AG08395 (cell line): ENCODE data around the gene SELPLG.
"Not testable (repeated sequence)": the region's sequence is repeated elsewhere in the genome, so short reads cannot be mapped to it uniquely, and the experiment has no call there.

Source experiments
- DNase-seq: peaks from one replicate; pipeline ENCODE4 v3.0.0; 2012; ENCODE audit warnings: mixed read lengths, low spot score

SELPLG gene

GRCh38 chr12:108638141-108638827, 4.6 kb upstream of the SELPLG start:
- no peak for DNase-seq

- no peak for DNase-seq
These were observed 3.7 kb upstream of the SELPLG start for GRCh38 chr12:108637222-108637971.

- DNase-seq: no peak
These were observed 2.5 kb upstream of the SELPLG start for GRCh38 chr12:108635997-108636808.

DNA sequence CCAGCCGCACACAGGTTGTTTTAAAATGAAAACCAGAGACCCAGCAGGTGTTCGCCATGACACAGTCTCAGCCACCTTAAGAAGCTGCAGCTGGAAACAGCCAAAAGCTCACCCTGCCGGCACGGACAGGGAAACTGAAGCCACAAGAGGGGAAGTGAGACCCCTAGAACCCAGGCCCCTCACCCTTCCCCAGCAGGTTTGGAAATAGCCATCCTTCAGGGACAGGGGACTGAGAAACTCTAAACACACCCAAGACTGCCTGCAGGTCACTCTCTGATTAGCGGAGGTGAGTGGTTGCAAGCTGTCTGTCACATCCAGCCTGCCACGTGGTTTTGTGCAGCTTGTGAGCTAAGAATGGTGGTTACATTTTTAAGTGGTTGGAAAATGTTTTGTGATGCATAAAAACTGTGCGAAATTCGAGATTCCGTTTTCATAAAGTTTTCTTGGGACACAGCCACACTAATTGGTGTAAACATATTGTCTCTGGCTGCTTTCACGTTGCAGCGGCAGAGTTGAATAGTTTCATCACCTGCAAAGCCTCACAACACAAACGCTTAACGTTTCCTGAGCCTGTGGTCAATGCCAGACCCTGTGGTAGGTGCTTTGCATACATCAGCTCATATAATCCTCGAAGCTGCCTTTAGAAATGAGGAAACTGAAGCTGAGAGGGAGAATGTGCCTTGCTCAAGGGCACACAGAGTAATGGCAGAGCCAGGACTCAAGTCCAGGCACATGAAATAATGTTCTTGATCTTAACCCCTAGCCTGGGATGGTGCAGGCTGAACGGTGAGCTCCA, 1.7 kb upstream of the SELPLG start:
- DNase-seq: no peak

GRCh38 chr12:108634341-108634751, 652 bp upstream of the SELPLG start:
- DNase-seq: no peak

- DNase-seq: no peak
These were observed 587 bp downstream of the SELPLG start for GRCh38 chr12:108633081-108633533.

DNA sequence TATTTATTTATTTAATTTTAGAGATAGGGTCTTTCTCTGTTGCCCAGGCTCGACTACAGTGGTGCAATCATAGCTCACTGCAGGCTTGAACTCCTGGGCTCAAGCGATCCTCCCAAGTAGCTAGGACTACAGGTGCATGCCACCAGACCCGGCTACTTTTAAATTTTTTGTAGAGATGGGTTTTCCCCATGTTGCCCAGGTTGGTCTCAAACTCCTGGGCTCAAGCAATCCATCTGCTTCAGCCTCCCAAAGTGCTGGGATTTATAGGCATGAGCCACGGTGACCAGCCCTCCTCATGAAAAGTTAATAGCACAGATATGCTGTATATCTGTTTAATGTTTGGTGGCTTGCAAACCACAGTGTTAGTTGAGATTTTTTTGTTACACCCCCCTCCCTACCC, 2.4 kb downstream of the SELPLG start:
- DNase-seq: not testable (repeated sequence)

DNA sequence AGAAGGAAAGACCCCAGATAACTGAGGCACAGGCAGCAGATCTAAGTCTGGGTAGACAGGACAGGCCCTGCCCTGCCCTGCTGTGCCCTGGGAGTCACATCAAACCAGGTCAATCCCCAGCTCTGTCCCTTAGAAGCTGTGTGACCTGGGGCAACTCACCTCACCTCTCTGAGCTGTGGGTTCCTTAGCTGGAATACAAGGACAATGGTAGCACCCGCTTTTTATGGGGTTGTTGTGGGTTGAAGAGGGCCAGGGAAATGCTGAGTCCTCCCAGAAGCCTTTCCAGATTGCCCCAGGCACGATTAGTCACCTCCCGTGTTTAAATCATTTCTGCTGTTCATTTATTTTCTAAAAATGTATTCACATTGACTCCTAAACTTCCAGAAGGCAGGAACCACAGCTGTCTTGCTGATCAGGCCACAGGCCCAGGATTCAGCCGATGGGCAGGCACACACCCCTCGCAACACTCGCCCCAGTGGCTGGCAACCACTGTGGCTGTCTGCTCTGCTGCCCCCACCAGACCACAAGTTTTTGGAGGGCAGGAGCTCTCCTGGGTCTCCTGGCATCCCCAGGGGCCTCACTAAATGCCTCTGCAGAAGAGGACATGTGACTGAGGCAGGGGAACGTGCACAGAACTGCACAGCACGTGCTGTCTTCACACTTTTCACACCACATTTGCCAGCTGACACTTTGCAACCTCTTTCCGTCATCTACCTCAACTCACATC, 3.0 kb downstream of the SELPLG start:
- peak; percentile 86 for DNase-seq

DNA sequence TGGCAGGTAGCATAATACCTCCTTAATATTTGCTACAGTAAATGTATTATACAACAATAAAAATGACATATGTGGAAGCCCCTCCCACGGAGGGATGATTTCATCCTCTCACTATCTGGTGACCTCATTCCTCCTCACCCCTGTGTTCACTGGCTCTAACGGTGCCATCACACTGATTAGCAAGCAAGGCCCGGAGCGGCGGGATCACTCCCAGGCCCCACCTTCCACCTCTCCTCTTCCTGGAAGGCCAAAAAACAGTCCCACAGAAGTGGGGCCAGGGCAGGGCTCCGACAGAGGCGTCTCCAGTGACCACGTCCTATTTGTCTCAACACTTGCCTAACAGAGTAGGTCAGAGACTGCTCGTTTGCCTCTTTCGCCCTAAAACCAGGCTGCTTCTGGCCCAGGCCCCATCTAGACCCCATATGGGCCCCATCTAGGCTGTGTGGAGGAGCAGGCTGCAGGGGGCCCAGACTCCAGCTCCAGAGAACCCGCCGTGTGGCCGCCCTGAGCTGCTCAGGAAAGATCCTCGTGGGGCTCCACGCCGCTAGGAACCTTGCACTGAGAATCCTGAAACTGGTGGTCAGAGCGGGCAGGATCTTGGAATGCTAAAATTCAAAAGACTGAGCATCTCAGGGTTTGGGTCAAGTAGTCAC, 3.7 kb downstream of the SELPLG start:
- DNase-seq: peak; percentile 85

DNA sequence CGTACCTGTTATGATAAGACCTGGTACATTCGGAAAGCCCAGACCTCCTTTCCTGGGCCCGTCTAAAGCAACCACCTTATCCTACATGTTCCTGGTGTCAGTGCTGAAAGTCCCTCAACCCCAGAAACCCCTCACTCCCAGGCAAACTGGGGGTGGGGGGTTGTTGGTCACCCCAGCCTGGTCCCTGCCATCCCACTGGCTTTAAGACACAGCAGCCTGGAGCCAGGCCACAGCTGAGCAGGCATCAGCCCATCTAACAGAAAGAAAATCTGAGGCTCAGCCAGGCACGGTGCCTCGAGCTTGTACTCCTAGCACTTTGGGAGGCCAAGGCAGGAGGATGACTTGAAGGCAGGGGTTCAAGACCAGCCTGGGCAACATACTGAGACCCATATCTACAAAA, 4.5 kb downstream of the SELPLG start:
- no peak for DNase-seq

- DNase-seq: no peak
These were observed 6.4 kb downstream of the SELPLG start for GRCh38 chr12:108627134-108627920.

GRCh38 chr12:108625228-108625627, 8.5 kb downstream of the SELPLG start:
- no peak for DNase-seq

GRCh38 chr12:108623577-108623976, 10.1 kb downstream of the SELPLG start:
- DNase-seq: no peak

DNA sequence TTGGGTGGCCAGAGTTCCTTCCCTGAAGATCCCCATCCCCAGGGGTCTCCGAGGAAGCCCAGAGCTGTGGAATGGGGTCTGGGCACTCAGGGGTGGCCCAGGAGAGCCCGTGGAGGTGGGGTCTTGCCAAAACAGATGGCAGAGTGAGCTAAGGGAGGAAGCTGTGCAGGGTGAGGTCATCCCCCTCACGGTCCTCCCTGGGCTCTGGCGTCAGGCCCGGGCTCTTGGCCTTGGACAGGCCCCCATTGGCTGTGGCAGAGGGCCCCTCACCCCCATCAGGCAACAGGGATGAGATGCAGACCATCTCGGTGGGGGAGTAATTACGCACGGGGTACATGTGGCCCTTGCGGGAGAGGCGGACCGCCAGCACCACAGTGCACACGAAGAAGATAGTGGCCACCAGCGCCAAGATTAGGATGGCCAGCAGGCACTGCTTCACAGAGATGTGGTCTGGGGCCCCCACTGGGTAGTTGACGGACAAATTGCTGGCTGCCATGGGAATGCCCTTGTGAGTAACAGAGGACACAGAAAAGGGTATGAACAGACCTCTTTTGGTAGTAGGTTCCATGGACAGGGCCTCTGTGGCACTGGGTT, 10.7 kb downstream of the SELPLG start:
- no peak for DNase-seq

DNA sequence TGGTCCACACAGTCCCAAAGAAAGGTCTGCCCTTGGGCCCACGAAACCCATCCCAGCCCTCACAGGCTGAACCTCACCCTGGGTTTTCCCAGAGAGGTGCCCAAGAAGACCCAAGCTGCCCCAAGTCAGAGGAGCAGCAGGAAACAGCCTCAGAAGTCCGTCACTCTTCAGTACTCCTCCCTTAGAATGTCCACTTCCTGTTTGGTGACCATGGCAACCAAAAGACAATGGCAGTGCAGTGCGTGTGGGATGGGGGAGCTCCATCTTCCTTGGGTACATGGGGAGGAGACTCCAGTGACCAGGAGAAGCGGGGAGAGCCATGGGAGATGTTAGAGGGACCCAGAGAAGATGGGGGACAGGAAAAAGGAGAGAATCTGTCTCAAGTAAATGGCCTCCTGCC, 11.3 kb downstream of the SELPLG start:
- peak; percentile 47 for DNase-seq

- no peak for DNase-seq
These were observed 12.5 kb downstream of the SELPLG start for GRCh38 chr12:108621161-108621560.

GRCh38 chr12:108620236-108620879, 13.3 kb downstream of the SELPLG start:
- no peak for DNase-seq

- DNase-seq: no peak
These were observed 14.1 kb downstream of the SELPLG start for GRCh38 chr12:108619369-108620160.
